ENCODE results near the gene PRODH2.

The PRODH2 gene, protein sequence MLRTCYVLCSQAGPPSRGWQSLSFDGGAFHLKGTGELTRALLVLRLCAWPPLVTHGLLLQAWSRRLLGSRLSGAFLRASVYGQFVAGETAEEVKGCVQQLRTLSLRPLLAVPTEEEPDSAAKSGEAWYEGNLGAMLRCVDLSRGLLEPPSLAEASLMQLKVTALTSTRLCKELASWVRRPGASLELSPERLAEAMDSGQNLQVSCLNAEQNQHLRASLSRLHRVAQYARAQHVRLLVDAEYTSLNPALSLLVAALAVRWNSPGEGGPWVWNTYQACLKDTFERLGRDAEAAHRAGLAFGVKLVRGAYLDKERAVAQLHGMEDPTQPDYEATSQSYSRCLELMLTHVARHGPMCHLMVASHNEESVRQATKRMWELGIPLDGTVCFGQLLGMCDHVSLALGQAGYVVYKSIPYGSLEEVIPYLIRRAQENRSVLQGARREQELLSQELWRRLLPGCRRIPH

GRCh38 chr19:35812220-35813042, at the start of gene PRODH2:
PRODH2 (minus strand) TSS chr19:35812845; CDS start chr19:35812805, 40 bp downstream.
- no peak for DNase-seq

DNA sequence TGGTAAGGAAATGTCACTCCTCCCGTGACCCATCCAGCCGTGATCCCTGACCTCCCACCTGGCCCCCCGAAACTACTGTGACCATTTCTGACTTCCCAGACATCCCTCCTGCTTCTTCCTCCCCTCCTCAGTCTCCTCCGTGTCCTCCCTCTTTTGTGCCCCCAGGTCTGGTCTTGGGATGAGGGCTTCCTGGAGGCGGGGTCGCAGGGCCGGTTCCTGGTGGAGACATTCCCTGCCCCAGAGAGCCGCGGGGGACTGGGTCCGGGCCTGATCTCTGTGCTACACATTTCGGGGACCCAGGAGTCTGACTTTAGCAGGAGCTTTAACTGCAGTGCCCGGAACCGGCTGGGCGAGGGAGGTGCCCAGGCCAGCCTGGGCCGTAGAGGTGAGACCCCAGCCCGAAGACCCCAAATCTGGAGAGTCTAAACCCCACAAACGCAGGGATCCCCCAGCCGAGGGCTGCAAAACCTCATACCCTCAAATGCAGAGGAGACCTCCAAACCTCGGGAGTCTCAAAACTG, 49.1 kb upstream of the PRODH2 start:
- DNase-seq: no peak

- no peak for DNase-seq
Measured at GRCh38 chr19:35860818-35861639, 48.4 kb upstream of the PRODH2 start.

GRCh38 chr19:35860436-35860817, 47.8 kb upstream of the PRODH2 start:
- DNase-seq: no peak

DNA sequence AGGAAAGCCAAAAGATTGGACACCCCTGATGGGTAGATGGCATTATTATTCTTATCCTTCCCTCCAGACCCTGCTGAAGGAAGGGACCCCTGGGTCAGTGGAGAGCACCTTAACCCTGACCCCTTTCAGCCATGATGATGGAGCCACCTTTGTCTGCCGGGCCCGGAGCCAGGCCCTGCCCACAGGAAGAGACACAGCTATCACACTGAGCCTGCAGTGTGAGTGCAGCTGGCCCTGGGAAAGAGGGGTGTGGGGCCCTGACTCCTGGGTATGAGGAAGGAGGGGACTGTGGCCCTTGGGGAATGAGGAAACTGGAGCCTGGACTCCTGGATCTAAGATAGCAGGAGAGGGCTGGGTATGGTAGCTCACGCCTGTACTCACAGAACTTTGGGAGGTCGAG, 46.8 kb upstream of the PRODH2 start:
- no peak for DNase-seq

GRCh38 chr19:35858311-35858710, 45.7 kb upstream of the PRODH2 start:
- DNase-seq: no peak

DNA sequence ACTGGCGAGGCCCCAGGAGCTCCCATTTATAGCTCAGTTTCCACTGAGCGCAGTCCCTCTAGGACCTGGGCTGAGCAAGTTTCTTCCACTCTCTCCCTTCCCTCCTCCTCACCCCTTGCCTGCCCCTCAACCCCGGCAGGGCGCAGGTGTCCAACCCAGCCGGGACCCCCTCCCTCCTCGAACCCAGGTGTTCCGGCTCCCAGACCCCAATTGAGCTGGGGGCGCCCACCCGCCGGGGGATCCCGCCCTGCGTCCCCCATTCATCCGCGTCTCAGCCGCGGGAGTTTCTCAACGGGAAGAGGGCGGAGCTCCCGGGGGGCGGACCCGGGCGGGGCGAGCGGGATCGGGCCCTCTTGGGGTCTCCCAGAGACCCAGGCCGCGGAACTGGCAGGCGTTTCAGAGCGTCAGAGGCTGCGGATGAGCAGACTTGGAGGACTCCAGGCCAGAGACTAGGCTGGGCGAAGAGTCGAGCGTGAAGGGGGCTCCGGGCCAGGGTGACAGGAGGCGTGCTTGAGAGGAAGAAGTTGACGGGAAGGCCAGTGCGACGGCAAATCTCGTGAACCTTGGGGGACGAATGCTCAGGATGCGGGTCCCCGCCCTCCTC, 44.0 kb upstream of the PRODH2 start, which contains the start of gene KIRREL2:
TSS of gene KIRREL2 (plus strand) at position 366 of the 604 bp plus-strand sequence. CDS start at position 575, 209 bp downstream.
- peak; percentile 53 for DNase-seq

DNA sequence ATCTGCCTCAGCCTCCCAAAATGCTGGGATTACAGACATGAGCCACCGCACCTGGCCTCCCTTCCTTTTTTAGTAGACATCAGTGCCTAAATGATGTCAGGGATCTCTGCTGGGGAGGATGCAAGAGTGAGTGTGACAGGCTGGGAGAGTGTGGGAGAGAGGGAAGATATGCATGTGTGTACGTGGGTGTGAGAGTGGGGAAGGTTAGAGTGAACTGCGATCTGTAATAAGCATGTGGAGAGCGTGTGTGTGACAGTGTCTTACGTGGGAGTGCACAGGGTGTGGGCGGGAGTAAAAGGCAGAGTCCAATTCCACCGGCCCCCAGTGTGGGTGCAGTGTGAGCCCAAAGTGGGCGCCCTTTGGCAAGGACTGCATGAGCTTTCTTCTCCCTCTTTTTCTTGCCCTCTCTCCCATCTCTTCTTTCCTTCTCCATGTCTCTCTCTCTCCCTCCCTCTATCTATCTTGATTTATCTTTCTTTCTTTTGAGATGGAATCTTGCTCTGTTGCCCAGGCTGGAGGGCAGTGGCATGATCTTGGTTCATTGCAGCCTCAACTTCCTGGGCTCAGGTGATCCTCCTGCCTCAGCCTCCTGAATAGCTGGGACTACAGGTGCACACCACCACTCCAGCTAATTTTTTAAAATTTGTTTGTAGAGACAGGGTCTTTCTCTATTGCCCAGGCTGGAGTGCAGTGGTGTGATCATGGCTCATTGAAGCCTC, 40.6 kb upstream of the PRODH2 start:
- DNase-seq: no peak

DNA sequence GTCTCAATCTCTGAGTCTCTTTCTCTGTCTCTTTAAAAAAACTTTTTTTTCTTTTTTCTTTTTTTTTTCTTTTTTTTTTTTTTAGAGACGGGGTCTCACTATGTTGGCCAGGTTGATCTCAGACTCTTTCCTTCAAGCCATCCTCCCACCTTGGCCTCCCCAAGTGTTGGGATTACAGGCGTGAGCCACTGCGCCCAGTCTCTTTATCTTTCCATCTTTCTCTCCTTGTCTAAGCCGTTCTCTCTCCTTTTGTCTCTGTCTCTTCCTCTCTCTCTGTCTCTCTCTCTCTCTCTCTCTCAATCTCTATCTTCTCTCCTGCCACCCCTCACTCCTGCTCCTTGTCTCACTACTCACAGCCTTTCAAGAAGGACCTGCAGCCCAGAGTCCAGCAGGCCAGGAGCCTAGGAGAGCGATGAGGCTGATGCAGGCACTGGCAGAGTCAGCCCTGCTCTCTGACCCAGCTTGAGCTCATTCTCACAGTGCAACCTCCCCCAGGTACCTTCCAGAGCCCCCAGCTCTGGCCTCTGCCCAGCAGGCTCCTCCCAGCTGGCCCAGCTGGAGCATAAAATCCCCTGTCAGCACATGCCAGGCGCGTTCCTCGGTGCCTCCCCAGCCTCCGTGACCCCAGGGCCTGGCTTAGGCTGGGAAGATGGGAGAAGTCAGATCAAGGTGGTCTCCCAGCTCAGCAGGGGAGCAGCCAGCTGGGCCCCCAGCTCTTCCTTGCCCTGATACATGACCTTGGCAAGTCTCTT, 39.6 kb upstream of the PRODH2 start, which contains the start of gene NPHS1:
TSS of gene NPHS1 (minus strand) at position 476 of the 752 bp plus-strand sequence. CDS start 667 bp downstream, outside the sequence.
- no peak for DNase-seq

- peak; percentile 25 for DNase-seq
Measured at GRCh38 chr19:35851213-35852028, 38.8 kb upstream of the PRODH2 start.

- DNase-seq: no peak
Measured at GRCh38 chr19:35848919-35849505, 36.4 kb upstream of the PRODH2 start.

GRCh38 chr19:35848486-35848885, 35.8 kb upstream of the PRODH2 start:
- DNase-seq: no peak

GRCh38 chr19:35847911-35848310, 35.3 kb upstream of the PRODH2 start:
- no peak for DNase-seq

DNA sequence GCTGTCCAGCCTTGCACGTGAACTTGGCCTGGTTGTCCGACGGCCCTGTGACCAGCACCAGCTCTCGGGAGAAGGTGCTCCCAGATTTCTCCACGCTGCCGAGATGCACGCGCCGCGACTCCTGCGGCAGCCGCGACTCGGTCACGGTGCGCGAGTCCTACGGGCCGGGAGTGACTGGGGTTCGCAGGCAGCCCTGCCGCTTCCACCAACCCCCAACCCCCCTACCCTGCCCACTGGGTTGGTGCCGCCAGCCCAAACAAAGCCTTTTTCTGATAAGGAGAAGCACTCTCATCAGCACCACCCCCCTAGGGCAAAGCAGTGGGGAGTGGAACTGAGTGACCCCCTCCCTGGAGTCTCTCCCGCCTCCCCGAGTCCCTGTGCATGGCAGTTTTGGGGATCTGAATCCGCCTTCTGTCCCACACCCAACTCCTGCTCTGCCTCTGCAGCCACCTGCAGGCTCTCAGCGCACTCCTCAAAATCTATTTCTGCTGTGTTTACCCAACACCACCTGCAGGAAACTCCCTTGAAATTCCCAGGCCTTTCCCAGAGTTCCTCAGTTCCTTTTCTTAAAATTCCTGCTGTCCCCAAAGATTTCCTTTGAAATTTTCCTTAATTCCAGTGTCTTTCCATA, 33.5 kb upstream of the PRODH2 start:
- peak; percentile 22 for DNase-seq

GRCh38 chr19:35845215-35846037, 32.8 kb upstream of the PRODH2 start:
- peak; percentile 22 for DNase-seq

GRCh38 chr19:35844482-35845214, 32.0 kb upstream of the PRODH2 start:
- DNase-seq: no peak
